AG09309 (cell line): ENCODE results near the gene NSMCE4A.
"Not testable (repeated sequence)": the region's sequence is repeated elsewhere in the genome, so short reads cannot be mapped to it uniquely, and the experiment has no call there.

Experiments used
- DNase-seq: peaks from one replicate; pipeline ENCODE4 v3.0.0-alpha.2; 2010; ENCODE audit warnings: low read depth
- H3K4me3 ChIP-seq: 2 replicates; pipeline ENCODE4 v1.5.1; 2011; ENCODE audit warnings: mild to moderate bottlenecking, low read depth, low read length, moderate library complexity; ENCODE audit not compliant: control insufficient read depth
- CTCF ChIP-seq: IDR thresholded peaks from 2 replicates; pipeline ENCODE4 v1.5.1; 2011; ENCODE audit warnings: mild to moderate bottlenecking, low read depth, low read length, inconsistent platforms; ENCODE audit not compliant: insufficient read depth, control insufficient read depth; ENCODE audit errors: missing control alignments

Gene NSMCE4A

GRCh38 chr10:121926671-121927317 is 48.2 kb downstream of the NSMCE4A start:
- peak overlapping the region; percentile 57 for H3K4me3 ChIP-seq
- no peak for DNase-seq
- TF ChIP-seq CTCF, result no peak

- no peak for DNase-seq
- no peak overlapping the region for H3K4me3 ChIP-seq
- TF ChIP-seq CTCF, result no peak
Observed at GRCh38 chr10:121926157-121926556, 48.9 kb downstream of the NSMCE4A start.

GRCh38 chr10:121921238-121921931 is 53.6 kb downstream of the NSMCE4A start:
- no peak for TF ChIP-seq CTCF
- no peak for DNase-seq
- H3K4me3 ChIP-seq, result no peak overlapping the region

- TF ChIP-seq CTCF, result no peak
- H3K4me3 ChIP-seq, result no peak overlapping the region
- no peak for DNase-seq
Observed at GRCh38 chr10:121919666-121920065, 55.4 kb downstream of the NSMCE4A start.

- not testable (repeated sequence) for DNase-seq, H3K4me3 ChIP-seq
Observed at GRCh38 chr10:121918800-121919199, 56.2 kb downstream of the NSMCE4A start.

- no peak for TF ChIP-seq CTCF
- no peak overlapping the region for H3K4me3 ChIP-seq
- DNase-seq, result no peak
Observed at GRCh38 chr10:121914661-121915060, 60.4 kb downstream of the NSMCE4A start.

GRCh38 chr10:121911421-121911697 is 63.7 kb downstream of the NSMCE4A start:
- TF ChIP-seq CTCF, result no peak
- no peak for DNase-seq
- no peak overlapping the region for H3K4me3 ChIP-seq
